ENCODE data around the gene ABCC1.

Gene ABCC1

DNA sequence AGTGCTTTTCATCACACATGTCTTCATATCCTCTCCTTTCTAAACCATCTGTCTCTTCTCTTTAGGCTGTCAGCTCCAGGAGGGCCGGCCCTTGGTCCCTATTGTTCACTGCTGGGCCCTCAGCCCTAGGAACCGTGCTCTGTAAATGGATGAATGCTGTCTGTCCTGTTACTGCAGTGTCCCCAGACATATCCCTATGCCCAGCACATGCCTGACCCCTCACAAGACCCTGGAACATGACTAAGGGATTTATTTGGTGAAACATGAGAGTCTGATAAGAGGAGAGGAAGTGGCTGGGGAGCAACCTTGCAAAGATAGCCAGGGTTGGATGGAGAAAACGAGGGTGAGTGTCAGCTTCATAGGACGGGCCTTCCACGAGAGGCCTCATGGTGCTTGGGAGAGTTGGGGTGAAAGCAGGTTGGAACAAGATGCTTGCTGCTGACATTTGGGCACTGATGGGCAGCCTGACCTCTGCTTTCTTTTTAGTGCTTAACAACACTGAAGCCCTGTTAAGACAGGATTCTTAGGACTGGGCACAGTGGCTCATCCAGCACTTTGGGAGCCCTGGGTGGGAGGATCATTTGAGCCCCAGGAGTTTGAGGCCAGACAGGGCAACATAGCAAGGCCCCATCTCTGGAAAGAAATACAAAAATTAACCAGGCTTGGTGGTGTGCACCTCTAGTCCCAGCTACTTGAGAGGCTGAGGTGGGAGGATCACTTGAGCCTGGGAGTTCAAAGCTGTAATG lies 39.0 kb downstream of the ABCC1 start:
- Histone ChIP-seq H3K36me3 (peaks cover 20% of the 10 kb centered on the region), H3K27me3 (no peaks in the 10 kb centered on the region), H3K4me3 (ENCODE audit: low read depth, low read length) (no peak overlapping the region), H3K9me3 (peaks cover 3% of the 10 kb centered on the region), H3K4me1 (peaks cover 9% of the 10 kb centered on the region; the same call in 1 of the 2 replicates)
- TF ChIP-seq, protein P1, sequence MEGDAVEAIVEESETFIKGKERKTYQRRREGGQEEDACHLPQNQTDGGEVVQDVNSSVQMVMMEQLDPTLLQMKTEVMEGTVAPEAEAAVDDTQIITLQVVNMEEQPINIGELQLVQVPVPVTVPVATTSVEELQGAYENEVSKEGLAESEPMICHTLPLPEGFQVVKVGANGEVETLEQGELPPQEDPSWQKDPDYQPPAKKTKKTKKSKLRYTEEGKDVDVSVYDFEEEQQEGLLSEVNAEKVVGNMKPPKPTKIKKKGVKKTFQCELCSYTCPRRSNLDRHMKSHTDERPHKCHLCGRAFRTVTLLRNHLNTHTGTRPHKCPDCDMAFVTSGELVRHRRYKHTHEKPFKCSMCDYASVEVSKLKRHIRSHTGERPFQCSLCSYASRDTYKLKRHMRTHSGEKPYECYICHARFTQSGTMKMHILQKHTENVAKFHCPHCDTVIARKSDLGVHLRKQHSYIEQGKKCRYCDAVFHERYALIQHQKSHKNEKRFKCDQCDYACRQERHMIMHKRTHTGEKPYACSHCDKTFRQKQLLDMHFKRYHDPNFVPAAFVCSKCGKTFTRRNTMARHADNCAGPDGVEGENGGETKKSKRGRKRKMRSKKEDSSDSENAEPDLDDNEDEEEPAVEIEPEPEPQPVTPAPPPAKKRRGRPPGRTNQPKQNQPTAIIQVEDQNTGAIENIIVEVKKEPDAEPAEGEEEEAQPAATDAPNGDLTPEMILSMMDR (IDR thresholded peaks at IDR 0.05; ENCODE audit: low read depth, low read length), result no peak
- DNase-seq, result peak; percentile 20

DNA sequence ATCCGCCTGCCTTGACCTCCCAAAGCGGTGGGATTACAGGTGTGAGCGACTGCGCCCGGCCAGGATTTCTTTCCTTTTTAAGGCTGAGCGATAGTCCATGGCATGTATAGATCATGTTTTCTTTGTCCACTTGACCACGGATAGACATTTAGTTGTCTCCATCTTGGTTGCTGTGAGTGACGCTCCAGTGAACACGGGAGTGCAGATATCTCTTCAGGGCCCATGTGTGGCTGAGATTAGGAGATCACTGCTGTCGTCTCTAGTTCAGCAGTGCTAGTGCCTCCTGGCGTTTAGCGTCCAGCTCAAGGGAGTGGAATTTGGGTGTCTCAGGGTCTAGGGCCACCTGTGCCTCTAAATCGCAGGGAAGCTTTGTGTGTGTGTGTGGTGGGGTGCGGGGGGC lies 41.5 kb downstream of the ABCC1 start:
- Histone ChIP-seq H3K27me3 (no peaks in the 10 kb centered on the region), H3K4me1 (peaks cover 9% of the 10 kb centered on the region; the same call in 1 of the 2 replicates), H3K36me3 (peaks cover 32% of the 10 kb centered on the region), H3K4me3 (ENCODE audit: low read depth, low read length) (no peak overlapping the region), H3K9me3 (peaks cover 3% of the 10 kb centered on the region)
- peak; percentile 60 for DNase-seq
- TF ChIP-seq, protein P1 (IDR thresholded peaks at IDR 0.05; ENCODE audit: low read depth, low read length), result peak; percentile 66

DNA sequence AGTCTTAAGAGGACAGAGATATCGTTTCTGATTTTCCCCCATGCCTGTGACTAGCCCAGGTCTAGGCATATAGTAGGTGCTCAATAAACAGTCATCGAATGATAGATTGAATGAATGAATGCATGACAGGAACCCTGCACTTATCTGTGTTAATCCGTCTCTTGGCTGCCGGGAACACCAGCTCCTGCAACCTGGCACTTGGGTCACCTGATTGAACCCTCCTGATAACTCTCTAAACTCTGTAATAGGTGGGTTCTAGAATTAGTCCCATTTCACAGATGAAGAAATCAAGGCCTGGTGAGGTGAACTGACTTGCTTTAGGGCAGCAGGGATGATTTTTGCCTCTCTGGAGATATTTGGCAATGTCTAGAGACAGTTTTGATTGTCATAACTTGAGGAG lies 43.7 kb downstream of the ABCC1 start:
- Histone ChIP-seq H3K27me3 (no peaks in the 10 kb centered on the region), H3K4me3 (ENCODE audit: low read depth, low read length) (no peak overlapping the region), H3K9me3 (no peaks in the 10 kb centered on the region), H3K36me3 (peaks cover 32% of the 10 kb centered on the region), H3K4me1 (peaks cover 18% of the 10 kb centered on the region)
- no peak for DNase-seq
- TF ChIP-seq, protein P1 (IDR thresholded peaks at IDR 0.05; ENCODE audit: low read depth, low read length), result no peak

DNA sequence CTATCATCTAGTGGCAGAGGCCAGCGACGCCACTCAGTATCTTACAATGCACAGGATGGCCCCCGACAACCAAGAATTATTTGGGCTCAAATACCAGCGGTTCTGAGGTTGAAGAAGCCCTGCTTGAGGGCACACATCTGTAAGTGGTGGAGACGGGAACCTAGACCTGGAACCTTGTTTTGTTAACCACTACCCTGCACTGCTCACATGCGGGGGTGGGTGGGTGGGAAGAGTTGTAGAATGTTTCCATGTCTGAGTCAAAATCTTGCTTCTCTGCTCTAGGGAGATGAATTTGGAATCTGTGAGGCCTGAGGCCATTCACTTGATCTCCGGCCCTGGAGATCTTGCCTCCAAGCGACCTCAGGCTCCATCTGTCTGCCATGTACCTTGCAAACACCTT lies 44.1 kb downstream of the ABCC1 start:
- H3K27me3 ChIP-seq, result no peaks in the 10 kb centered on the region; the same call in 1 of the 2 replicates
- TF ChIP-seq, protein P1 (IDR thresholded peaks at IDR 0.05; ENCODE audit: low read depth, low read length), result no peak
- peaks cover 18% of the 10 kb centered on the region for H3K4me1 ChIP-seq
- no peak for DNase-seq
- peaks cover 32% of the 10 kb centered on the region for H3K36me3 ChIP-seq
- H3K9me3 ChIP-seq, result no peaks in the 10 kb centered on the region
- no peak overlapping the region for H3K4me3 ChIP-seq (ENCODE audit: low read depth, low read length)

GRCh38 chr16:15993946-15994665 lies 44.7 kb downstream of the ABCC1 start:
- Histone ChIP-seq H3K4me3 (ENCODE audit: low read depth, low read length) (no peak overlapping the region), H3K4me1 (peaks cover 21% of the 10 kb centered on the region), H3K9me3 (no peaks in the 10 kb centered on the region), H3K27me3 (no peaks in the 10 kb centered on the region; the same call in 1 of the 2 replicates), H3K36me3 (peaks cover 32% of the 10 kb centered on the region)
- no peak for DNase-seq
- TF ChIP-seq, protein P1 (IDR thresholded peaks at IDR 0.05; ENCODE audit: low read depth, low read length), result no peak
